Mucosa of descending colon (tissue), 3 donors: ENCODE data around the gene PRRC2B. TPM values are rescaled to one million over a fixed set of nuclear protein-coding genes. Genes with fewer than 3 reads are reported as not detected.

Source experiments
- ATAC-seq: fragments of 200-7000 bp; cut with Tn5 transposase; one replicate; pipeline ENCODE4 v1.9.1; 2020; ENCODE audit warnings: mild to moderate bottlenecking, moderate library complexity
- DNase-seq, 3 donors: peaks; one replicate each; pipeline ENCODE4 v3.0.0-alpha.2; 2020
- H3K36me3 ChIP-seq: fragments of 200-600 bp; one replicate; pipeline ENCODE4 v1.8.0; 2021; ENCODE audit warnings: low read depth, mild to moderate bottlenecking
- H3K4me1 ChIP-seq: fragments of 200-600 bp; one replicate; pipeline ENCODE4 v1.8.0; 2021; ENCODE audit warnings: low read depth, mild to moderate bottlenecking
- H3K4me3 ChIP-seq: fragments of 200-600 bp; one replicate; pipeline ENCODE4 v1.8.0; 2021; ENCODE audit warnings: mild to moderate bottlenecking
- H3K9me3 ChIP-seq: fragments of 200-600 bp; one replicate; pipeline ENCODE4 v1.8.0; 2021; ENCODE audit warnings: mild to moderate bottlenecking
- CTCF ChIP-seq: fragments of 200-600 bp; IDR thresholded peaks from one replicate; pipeline ENCODE4 v1.8.0; 2022; ENCODE audit warnings: antibody characterized with exemption, mild to moderate bottlenecking
- intact Hi-C, 2 donors: fragments of 100-400 bp; cut with DNase I in 1 of 2; cut with micrococcal nuclease in 1 of 2; formaldehyde crosslinking; loops; one replicate each; pipeline versions ENCODE4 v1.11.0 to v1.11.1; 2022; cut with DNase I, micrococcal nuclease
- total RNA-seq, 3 donors: library from RNA; stranded (reverse); fragmentation: NEBNext Ultra II Directional in 2 of 3; extraction: Animal tissue kit (Norgen Biotek cat#: 25700) in 2 of 3; gene quantifications; one replicate each; pipeline versions ENCODE4 v1.2.1 to v1.2.4, GENCODE V29; 2021 to 2023
- donor health status: DM: no; HTN: no; CAD: no; lungs with moderate emphysema.
- donor health status: DM: no; HTN: no; CAD: no.
- donor health status: DM: no; HTN: yes; CAD: no.

Gene PRRC2B
- total RNA-seq, 3 donors from 2014 or later, result 105 to 175 (median 113) TPM

- no peak for TF ChIP-seq CTCF
- no peak for DNase-seq
- peaks cover 30% of the 10 kb centered on the region for H3K4me1 ChIP-seq
- H3K9me3 ChIP-seq, result no peaks in the 10 kb centered on the region
- peak; percentile 21 for ATAC-seq
- intact Hi-C loops, result no loop called here
- H3K36me3 ChIP-seq, result no peaks in the 10 kb centered on the region
- no peak overlapping the region for H3K4me3 ChIP-seq
Observed at GRCh38 chr9:131411719-131412681, 18.1 kb downstream of the PRRC2B start.

GRCh38 chr9:131416509-131416908 is 22.6 kb downstream of the PRRC2B start:
- TF ChIP-seq CTCF, result no peak
- Histone ChIP-seq H3K4me3 (no peak overlapping the region), H3K4me1 (peaks cover 36% of the 10 kb centered on the region), H3K36me3 (no peaks in the 10 kb centered on the region), H3K9me3 (no peaks in the 10 kb centered on the region)
- ATAC-seq (no peak), DNase-seq (no peak)
- intact Hi-C loops, result no loop called here

DNA sequence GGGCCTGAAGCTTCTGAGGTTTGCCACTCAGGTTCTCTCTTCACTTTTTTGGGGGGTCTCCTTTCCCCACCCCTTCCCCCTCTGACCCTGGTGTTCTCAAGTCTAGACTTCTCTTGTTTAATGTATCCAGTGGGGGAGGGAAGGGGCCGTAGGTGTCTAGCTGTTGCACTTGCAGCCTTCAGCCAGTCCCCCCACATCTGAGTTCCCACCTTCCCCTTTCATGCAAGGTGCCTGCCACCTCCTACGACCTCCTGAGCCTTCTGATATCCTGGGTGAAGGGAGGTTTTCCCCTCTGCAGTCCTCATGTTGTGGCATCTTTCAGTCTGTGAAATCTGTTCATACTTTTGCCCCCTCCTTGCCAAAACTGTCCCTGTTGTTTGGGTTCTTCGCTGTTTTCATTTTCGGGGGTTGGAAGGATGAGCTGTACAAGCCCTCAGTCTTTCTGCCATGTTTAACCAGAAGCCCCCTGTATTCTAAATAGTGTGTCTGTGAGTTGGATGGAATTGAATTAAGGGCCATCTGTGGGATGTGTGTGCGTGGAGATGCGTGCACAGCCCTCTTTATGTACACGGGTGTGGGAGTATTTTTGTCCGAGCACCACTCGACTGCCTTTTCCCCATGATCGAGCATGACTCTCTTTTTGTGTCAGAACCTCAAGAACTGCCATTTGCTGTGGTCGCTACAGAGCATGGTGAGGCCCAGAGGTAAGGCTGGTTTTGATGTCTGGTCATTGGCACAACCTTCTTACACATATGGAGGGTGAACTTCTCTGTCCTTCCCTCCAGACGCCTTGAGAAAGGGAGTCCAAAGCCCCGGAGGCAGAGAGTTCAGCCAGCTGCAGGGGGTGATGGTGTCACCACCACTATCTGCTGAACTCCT is 23.6 kb downstream of the PRRC2B start:
- no peaks in the 10 kb centered on the region for H3K9me3 ChIP-seq
- no peaks in the 10 kb centered on the region for H3K36me3 ChIP-seq
- no peak overlapping the region for H3K4me3 ChIP-seq
- ATAC-seq, result peak; percentile 4
- intact Hi-C loops, result no loop called here
- TF ChIP-seq CTCF, result no peak
- H3K4me1 ChIP-seq, result peaks cover 42% of the 10 kb centered on the region
- DNase-seq, result no peak

DNA sequence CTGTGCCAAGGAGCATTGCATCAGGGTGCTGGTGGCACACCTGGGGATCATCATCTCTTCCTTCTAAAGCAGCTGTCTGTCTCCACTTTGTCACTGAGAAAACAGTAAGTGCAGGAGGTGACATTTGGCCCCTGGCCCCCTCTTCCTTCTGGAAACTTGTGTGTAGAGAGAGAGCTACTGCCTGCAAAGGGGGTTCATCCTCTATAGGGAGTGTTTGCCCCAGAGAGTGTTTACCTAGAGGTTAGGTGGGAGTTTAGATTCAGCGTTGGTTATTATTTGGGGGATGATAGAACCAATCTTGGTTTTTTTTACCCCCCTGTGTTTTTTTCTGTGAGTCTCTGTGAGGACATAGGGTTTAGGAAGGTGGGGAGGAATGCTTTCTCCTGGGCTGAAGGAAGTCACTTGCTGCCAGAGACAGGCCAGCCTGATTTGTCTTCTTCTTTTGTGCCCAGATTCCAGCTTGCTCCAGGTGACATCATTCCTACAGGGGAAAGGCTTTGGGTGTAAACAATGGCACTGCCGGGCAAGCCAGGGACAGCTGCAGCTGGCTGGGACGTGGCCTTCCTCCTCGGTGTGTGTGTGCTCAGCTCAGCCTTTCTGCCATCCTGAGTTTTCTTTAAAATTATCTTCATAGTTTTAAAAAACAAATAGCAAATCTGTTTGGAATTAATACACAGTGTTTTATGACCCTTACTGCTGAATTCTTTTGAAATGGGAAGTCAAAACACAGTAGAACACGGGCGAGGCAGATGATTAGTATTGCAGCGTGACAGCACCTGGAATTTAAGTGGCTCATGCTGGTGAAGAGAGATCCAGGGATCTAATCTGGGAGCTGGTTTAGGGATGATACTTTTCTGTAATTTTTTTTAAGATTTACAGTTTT is 24.5 kb downstream of the PRRC2B start:
- Histone ChIP-seq H3K4me3 (no peak overlapping the region), H3K36me3 (no peaks in the 10 kb centered on the region), H3K4me1 (peaks cover 51% of the 10 kb centered on the region), H3K9me3 (no peaks in the 10 kb centered on the region)
- no peak for DNase-seq
- TF ChIP-seq CTCF, result no peak
- ATAC-seq, result peak; percentile 76
- intact Hi-C loops, result no loop called here

DNA sequence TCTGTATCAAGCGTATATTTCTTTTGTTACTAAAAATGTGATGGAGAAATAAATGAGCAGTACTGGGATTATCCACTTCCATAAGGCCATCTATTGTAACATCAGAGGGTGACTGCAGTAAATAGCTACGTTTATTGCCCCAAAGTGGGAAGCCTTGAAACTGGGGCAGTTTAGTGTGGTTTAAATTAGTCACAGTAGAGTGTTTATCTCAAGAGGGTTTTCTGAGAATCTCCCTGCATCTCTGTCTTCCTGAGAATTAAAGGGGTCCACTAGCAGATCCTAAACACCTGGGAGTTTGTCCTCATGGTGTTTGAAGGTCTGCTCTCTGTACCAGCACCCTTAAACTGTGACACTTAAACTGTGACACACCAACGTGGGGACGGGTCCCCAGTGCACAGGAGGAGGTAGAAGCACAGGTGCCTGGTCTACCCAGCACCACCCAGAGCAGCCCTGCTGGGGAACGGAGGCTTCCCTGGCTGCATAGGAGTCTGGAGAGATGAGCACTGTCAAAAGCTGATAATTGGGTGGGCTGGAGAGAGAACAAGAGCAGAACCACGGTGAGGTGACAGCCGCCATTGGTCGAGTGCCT is 25.2 kb downstream of the PRRC2B start:
- intact Hi-C loops, result no loop called here
- H3K4me1 ChIP-seq, result peaks cover 52% of the 10 kb centered on the region
- no peak for ATAC-seq

More for the DNA sequence above, 25.2 kb downstream of the PRRC2B start:
- Histone ChIP-seq H3K36me3 (no peaks in the 10 kb centered on the region), H3K4me3 (no peak overlapping the region), H3K9me3 (no peaks in the 10 kb centered on the region)
- no peak for DNase-seq
- no peak for TF ChIP-seq CTCF
